Stimulated activated CD4-positive, alpha-beta T cell treated with anti-CD3 and anti-CD28 coated beads, TNF-alpha, amount 100 ng/mL, for 24 hours (primary cell): ENCODE results near the gene SLC6A6.

ENCODE experiments used
- DNase-seq, 3 experiments: peaks; one replicate each; pipeline ENCODE4 v3.0.0-alpha.2; 2020; ENCODE audit warnings: low read depth in 3 of 3

Gene SLC6A6

GRCh38 chr3:14520967-14521366 lies 118.6 kb downstream of the SLC6A6 start:
- no peak for DNase-seq

GRCh38 chr3:14521611-14522010 lies 119.2 kb downstream of the SLC6A6 start:
- no peak for DNase-seq

GRCh38 chr3:14522129-14522691 lies 119.8 kb downstream of the SLC6A6 start:
- no peak for DNase-seq

- no peak for DNase-seq
Measured at GRCh38 chr3:14522768-14523167, 120.4 kb downstream of the SLC6A6 start.

- no peak for DNase-seq
Measured at GRCh38 chr3:14523792-14524191, 121.4 kb downstream of the SLC6A6 start.

- no peak for DNase-seq
Measured at GRCh38 chr3:14524311-14524711, 121.9 kb downstream of the SLC6A6 start.

GRCh38 chr3:14524920-14525660 lies 122.7 kb downstream of the SLC6A6 start:
- no peak for DNase-seq

GRCh38 chr3:14525685-14526631 lies 123.6 kb downstream of the SLC6A6 start:
- DNase-seq, result no peak

- DNase-seq, result no peak
Measured at GRCh38 chr3:14528081-14528480, 125.7 kb downstream of the SLC6A6 start.

- DNase-seq, result no peak
Measured at GRCh38 chr3:14531856-14532395, 129.5 kb downstream of the SLC6A6 start.

- DNase-seq, result no peak
Measured at GRCh38 chr3:14532691-14533456, 130.5 kb downstream of the SLC6A6 start.

- DNase-seq, result no peak
Measured at GRCh38 chr3:14533457-14533958, 131.1 kb downstream of the SLC6A6 start.

- no peak for DNase-seq
Measured at GRCh38 chr3:14534516-14535191, 132.2 kb downstream of the SLC6A6 start.

- no peak for DNase-seq
Measured at GRCh38 chr3:14535616-14536015, 133.2 kb downstream of the SLC6A6 start.

GRCh38 chr3:14536055-14536815 lies 133.8 kb downstream of the SLC6A6 start:
- no peak for DNase-seq

- DNase-seq, result no peak
Measured at GRCh38 chr3:14536837-14537589, 134.6 kb downstream of the SLC6A6 start.

GRCh38 chr3:14537590-14538450 lies 135.4 kb downstream of the SLC6A6 start:
- DNase-seq, result no peak

- no peak for DNase-seq
Measured at GRCh38 chr3:14538451-14539088, 136.2 kb downstream of the SLC6A6 start.
